K562 (cell line): ENCODE results near the gene CMIP. TPM values are rescaled to one million over a fixed set of nuclear protein-coding genes. Genes with fewer than 3 reads are reported as not detected.

Experiments
- CEBPG ChIP-seq, 3 experiments: fragments of 200-800 bp in 1 of 3; sonication (Bioruptor generic) in 1 of 3; sonication (generic) in 1 of 3; formaldehyde crosslinking in 1 of 3; IDR thresholded peaks in 2 of 3; conservative IDR thresholded peaks in 1 of 3; 2 replicates each; pipeline versions ENCODE4 v1.6.1 to v1.8.0; 2016 to 2022; ENCODE audit warnings: missing compliant biosample characterization in 2 of 3, missing genetic modification characterization in 2 of 3, mild to moderate bottlenecking in 1 of 3, missing genetic modification reagents in 1 of 3
- GABPA ChIP-seq: fragments of 200-800 bp; sonication (Bioruptor generic); conservative IDR thresholded peaks from 2 replicates; pipeline ENCODE4 v1.6.1; 2016; ENCODE audit warnings: low read depth, missing genetic modification characterization, missing compliant biosample characterization
- IRF1 ChIP-seq: sonication (generic); formaldehyde crosslinking; IDR thresholded peaks from 2 replicates; pipeline ENCODE4 v1.8.0; 2022; ENCODE audit warnings: missing genetic modification reagents, mild to moderate bottlenecking, borderline replicate concordance
- POLR2G ChIP-seq: fragments of 200-400 bp; formaldehyde crosslinking; IDR thresholded peaks from 2 replicates; pipeline ENCODE4 v1.6.1; 2017; ENCODE audit warnings: low read depth, mild to moderate bottlenecking, antibody characterized with exemption, low read length, moderate library complexity
- TRIM24 ChIP-seq, 2 experiments: fragments of 450-650 bp; IDR thresholded peaks; 2 replicates each; pipeline ENCODE4 v1.6.1; 2016
- polyA plus RNA-seq, 8 experiments: library from polyadenylated mRNA; depleted of rRNA in 4 of 8; stranded (reverse) in 5 of 8; unstranded in 3 of 8; fragments of >200 nt; fragmentation: Nextera tagmentation in 2 of 8; fragmentation: Illumina TruSeq in 1 of 8; extraction: Ambion mirVana in 2 of 8; extraction: Trizol in 1 of 8; gene quantifications; 2 replicates each; pipeline versions ENCODE4 v1.2.1 to v1.2.3, GENCODE V29; 2011 to 2014; ENCODE audit warnings: inconsistent platforms in 1 of 8, missing spikeins in 1 of 8
- total RNA-seq, 7 experiments: library from RNA; depleted of rRNA in 6 of 7; stranded (reverse); fragments of >200 nt in 6 of 7; fragmentation: Illumina TruSeq in 2 of 7; extraction: Trizol in 2 of 7; gene quantifications; 2 replicates each; pipeline versions ENCODE4 v1.2.1 to v1.2.3, GENCODE V29; 2011 to 2021; ENCODE audit warnings: low replicate concordance in 1 of 7
- TF ChIP-seq, protein P1 (sequence below), 2 experiments: fragments of 450-650 bp; IDR thresholded peaks; 2 replicates each; pipeline ENCODE4 v1.6.1; 2018; ENCODE audit warnings: mild to moderate bottlenecking in 2 of 2, low read depth in 1 of 2; ENCODE audit not compliant: partially characterized antibody in 2 of 2

Gene CMIP
- total and polyA plus RNA-seq, 9 of the 15 experiments (the other 6 are each of a cell fraction or from before 2014, with no cell fraction given): 0.94 to 82.5 (median 10.3) TPM

GRCh38 chr16:81532491-81533174 lies 88.0 kb downstream of the CMIP start (continued):
- TF ChIP-seq POLR2G (0 out of 2 replicates have a peak, but pooled peaks have one; percentile 20), TRIM24 (IDR thresholded peaks at IDR 0.05) (no peak), IRF1 (CRISPR knock-in tag) (no peak), CEBPG (CRISPR knock-in tag; IDR thresholded peaks at IDR 0.05) (no peak), CEBPG (tag; conservative IDR thresholded peaks at IDR 0.05 in 1 of 2, IDR thresholded peaks at IDR 0.05 in 1 of 2) (no peak), GABPA (tag) (no peak)
- TF ChIP-seq, protein P1, sequence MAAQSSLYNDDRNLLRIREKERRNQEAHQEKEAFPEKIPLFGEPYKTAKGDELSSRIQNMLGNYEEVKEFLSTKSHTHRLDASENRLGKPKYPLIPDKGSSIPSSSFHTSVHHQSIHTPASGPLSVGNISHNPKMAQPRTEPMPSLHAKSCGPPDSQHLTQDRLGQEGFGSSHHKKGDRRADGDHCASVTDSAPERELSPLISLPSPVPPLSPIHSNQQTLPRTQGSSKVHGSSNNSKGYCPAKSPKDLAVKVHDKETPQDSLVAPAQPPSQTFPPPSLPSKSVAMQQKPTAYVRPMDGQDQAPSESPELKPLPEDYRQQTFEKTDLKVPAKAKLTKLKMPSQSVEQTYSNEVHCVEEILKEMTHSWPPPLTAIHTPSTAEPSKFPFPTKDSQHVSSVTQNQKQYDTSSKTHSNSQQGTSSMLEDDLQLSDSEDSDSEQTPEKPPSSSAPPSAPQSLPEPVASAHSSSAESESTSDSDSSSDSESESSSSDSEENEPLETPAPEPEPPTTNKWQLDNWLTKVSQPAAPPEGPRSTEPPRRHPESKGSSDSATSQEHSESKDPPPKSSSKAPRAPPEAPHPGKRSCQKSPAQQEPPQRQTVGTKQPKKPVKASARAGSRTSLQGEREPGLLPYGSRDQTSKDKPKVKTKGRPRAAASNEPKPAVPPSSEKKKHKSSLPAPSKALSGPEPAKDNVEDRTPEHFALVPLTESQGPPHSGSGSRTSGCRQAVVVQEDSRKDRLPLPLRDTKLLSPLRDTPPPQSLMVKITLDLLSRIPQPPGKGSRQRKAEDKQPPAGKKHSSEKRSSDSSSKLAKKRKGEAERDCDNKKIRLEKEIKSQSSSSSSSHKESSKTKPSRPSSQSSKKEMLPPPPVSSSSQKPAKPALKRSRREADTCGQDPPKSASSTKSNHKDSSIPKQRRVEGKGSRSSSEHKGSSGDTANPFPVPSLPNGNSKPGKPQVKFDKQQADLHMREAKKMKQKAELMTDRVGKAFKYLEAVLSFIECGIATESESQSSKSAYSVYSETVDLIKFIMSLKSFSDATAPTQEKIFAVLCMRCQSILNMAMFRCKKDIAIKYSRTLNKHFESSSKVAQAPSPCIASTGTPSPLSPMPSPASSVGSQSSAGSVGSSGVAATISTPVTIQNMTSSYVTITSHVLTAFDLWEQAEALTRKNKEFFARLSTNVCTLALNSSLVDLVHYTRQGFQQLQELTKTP (IDR thresholded peaks at IDR 0.05; ENCODE audit: low read depth in 1 of 2, partially characterized antibody in 2 of 2): no peak
